Measurements from ENCODE around the gene ASB11.

ASB11 gene

GRCh38 chrX:15319075-15319474 is 3.6 kb upstream of the ASB11 start:
- TF ChIP-seq YY1 (IDR thresholded peaks at IDR 0.05; ENCODE audit: low read depth), result no peak
- no peak for TF ChIP-seq TCF12 (IDR thresholded peaks at IDR 0.05; ENCODE audit: low read depth)
- no peak for TF ChIP-seq REST (IDR thresholded peaks at IDR 0.05; ENCODE audit: low read depth)
- no peak for TF ChIP-seq FOXM1 (IDR thresholded peaks at IDR 0.05; ENCODE audit: borderline replicate concordance, low read depth)
- no peak for TF ChIP-seq NFIC (IDR thresholded peaks at IDR 0.05)
- TF ChIP-seq TEAD4 (IDR thresholded peaks at IDR 0.05), result no peak
- no peak for TF ChIP-seq CEBPB (IDR thresholded peaks at IDR 0.05)
- TF ChIP-seq TAF1 (IDR thresholded peaks at IDR 0.05; ENCODE audit: low read depth), result no peak
- no peak for TF ChIP-seq CREB1 (IDR thresholded peaks at IDR 0.05; ENCODE audit: low read depth)
- TF ChIP-seq EGR1 (IDR thresholded peaks at IDR 0.05), result no peak
- TF ChIP-seq, protein P1, sequence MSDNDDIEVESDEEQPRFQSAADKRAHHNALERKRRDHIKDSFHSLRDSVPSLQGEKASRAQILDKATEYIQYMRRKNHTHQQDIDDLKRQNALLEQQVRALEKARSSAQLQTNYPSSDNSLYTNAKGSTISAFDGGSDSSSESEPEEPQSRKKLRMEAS (IDR thresholded peaks at IDR 0.05), result no peak
- no peak for TF ChIP-seq EP300 (IDR thresholded peaks at IDR 0.05; ENCODE audit: borderline replicate concordance)

- no peak for TF ChIP-seq YY1 (IDR thresholded peaks at IDR 0.05; ENCODE audit: low read depth)
- TF ChIP-seq EGR1 (IDR thresholded peaks at IDR 0.05), result no peak
- TF ChIP-seq FOXM1 (IDR thresholded peaks at IDR 0.05; ENCODE audit: borderline replicate concordance, low read depth), result no peak
- no peak for TF ChIP-seq TEAD4 (IDR thresholded peaks at IDR 0.05)
- TF ChIP-seq USF1 (IDR thresholded peaks at IDR 0.05), result no peak
- no peak for TF ChIP-seq REST (IDR thresholded peaks at IDR 0.05; ENCODE audit: low read depth)
- TF ChIP-seq NFIC (IDR thresholded peaks at IDR 0.05), result no peak
- TF ChIP-seq TCF12 (IDR thresholded peaks at IDR 0.05; ENCODE audit: low read depth), result no peak
- TF ChIP-seq RAD21 (IDR thresholded peaks at IDR 0.05; ENCODE audit: low read depth), result no peak
- no peak for TF ChIP-seq CEBPB (IDR thresholded peaks at IDR 0.05)
- no peak for TF ChIP-seq EP300 (IDR thresholded peaks at IDR 0.05; ENCODE audit: borderline replicate concordance)
- TF ChIP-seq TAF1 (IDR thresholded peaks at IDR 0.05; ENCODE audit: low read depth), result no peak
- TF ChIP-seq, protein P1 (IDR thresholded peaks at IDR 0.05), result no peak
- no peak for TF ChIP-seq ZBTB7A (IDR thresholded peaks at IDR 0.05; ENCODE audit: low read depth)
- TF ChIP-seq CREB1 (IDR thresholded peaks at IDR 0.05; ENCODE audit: low read depth), result no peak
These were observed 968 bp downstream of the ASB11 start for GRCh38 chrX:15314472-15314871.

DNA sequence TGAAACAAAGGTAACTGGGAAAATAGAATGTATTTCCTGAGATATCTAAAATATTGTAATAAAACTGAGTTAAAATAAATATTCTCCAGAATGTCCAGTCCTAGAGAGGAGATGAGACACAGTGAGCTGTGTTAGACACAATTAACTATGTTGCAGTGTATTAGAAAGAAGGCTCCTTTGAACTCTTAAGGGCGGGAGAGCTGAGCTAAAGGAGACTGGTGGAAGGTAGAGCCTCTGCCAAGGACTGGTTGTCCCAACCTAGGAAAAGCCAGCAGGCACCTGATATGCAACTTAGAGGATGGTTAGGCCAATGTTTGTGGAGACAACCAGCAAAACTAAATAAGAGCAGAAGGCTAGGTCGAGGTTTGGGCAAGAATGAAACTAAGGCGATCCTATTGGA is 4.3 kb downstream of the ASB11 start:
- TF ChIP-seq RAD21 (IDR thresholded peaks at IDR 0.05; ENCODE audit: low read depth) (no peak), USF1 (IDR thresholded peaks at IDR 0.05) (no peak), REST (IDR thresholded peaks at IDR 0.05; ENCODE audit: low read depth) (no peak), CEBPB (IDR thresholded peaks at IDR 0.05) (no peak), EGR1 (IDR thresholded peaks at IDR 0.05) (no peak), TEAD4 (IDR thresholded peaks at IDR 0.05) (no peak), ZBTB7A (IDR thresholded peaks at IDR 0.05; ENCODE audit: low read depth) (no peak), TCF12 (IDR thresholded peaks at IDR 0.05; ENCODE audit: low read depth) (no peak), YY1 (IDR thresholded peaks at IDR 0.05; ENCODE audit: low read depth) (no peak), NFIC (IDR thresholded peaks at IDR 0.05) (no peak), TAF1 (IDR thresholded peaks at IDR 0.05; ENCODE audit: low read depth) (no peak), FOXM1 (IDR thresholded peaks at IDR 0.05; ENCODE audit: borderline replicate concordance, low read depth) (no peak), EP300 (IDR thresholded peaks at IDR 0.05; ENCODE audit: borderline replicate concordance) (no peak), CREB1 (IDR thresholded peaks at IDR 0.05; ENCODE audit: low read depth) (no peak)
- TF ChIP-seq, protein P1 (IDR thresholded peaks at IDR 0.05), result no peak

DNA sequence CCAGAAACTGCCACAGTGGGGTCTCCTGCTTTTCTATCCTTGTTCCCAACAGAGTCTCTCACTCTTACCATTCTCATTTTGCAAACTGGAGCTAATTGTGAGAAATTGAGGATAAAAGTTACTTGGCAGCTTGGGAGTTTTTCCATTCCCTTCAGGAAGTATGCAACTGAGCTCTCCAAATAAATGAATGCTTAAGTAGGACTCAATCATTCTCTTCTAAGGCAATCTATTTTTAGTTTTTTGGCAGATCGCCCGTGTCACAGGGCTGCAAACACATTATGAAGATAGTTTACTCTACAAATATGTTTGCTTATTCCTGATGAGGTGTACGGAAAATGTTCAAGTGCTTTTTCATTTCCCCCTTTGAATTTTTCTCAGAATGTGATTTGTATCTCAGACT is 5.3 kb downstream of the ASB11 start:
- TF ChIP-seq REST (IDR thresholded peaks at IDR 0.05; ENCODE audit: low read depth) (no peak), TCF12 (IDR thresholded peaks at IDR 0.05; ENCODE audit: low read depth) (no peak), YY1 (IDR thresholded peaks at IDR 0.05; ENCODE audit: low read depth) (no peak), TAF1 (IDR thresholded peaks at IDR 0.05; ENCODE audit: low read depth) (no peak), CEBPB (IDR thresholded peaks at IDR 0.05) (no peak), EGR1 (IDR thresholded peaks at IDR 0.05) (no peak), EP300 (IDR thresholded peaks at IDR 0.05; ENCODE audit: borderline replicate concordance) (no peak), NFIC (IDR thresholded peaks at IDR 0.05) (no peak), RAD21 (IDR thresholded peaks at IDR 0.05; ENCODE audit: low read depth) (no peak), TEAD4 (IDR thresholded peaks at IDR 0.05) (no peak), FOXM1 (IDR thresholded peaks at IDR 0.05; ENCODE audit: borderline replicate concordance, low read depth) (no peak), ZBTB7A (IDR thresholded peaks at IDR 0.05; ENCODE audit: low read depth) (no peak), USF1 (IDR thresholded peaks at IDR 0.05) (no peak), CREB1 (IDR thresholded peaks at IDR 0.05; ENCODE audit: low read depth) (no peak)
- TF ChIP-seq, protein P1 (IDR thresholded peaks at IDR 0.05), result no peak

All from Ishikawa (cell line).